ENCODE data around the gene PTPN1. TPM values are rescaled to one million over a fixed set of nuclear protein-coding genes. Genes with fewer than 3 reads are reported as not detected.

PTPN1 gene
- total and polyA plus RNA-seq, 3 donors from 2014 or later, result 42.0 to 44.3 (median 44.0) TPM

DNA sequence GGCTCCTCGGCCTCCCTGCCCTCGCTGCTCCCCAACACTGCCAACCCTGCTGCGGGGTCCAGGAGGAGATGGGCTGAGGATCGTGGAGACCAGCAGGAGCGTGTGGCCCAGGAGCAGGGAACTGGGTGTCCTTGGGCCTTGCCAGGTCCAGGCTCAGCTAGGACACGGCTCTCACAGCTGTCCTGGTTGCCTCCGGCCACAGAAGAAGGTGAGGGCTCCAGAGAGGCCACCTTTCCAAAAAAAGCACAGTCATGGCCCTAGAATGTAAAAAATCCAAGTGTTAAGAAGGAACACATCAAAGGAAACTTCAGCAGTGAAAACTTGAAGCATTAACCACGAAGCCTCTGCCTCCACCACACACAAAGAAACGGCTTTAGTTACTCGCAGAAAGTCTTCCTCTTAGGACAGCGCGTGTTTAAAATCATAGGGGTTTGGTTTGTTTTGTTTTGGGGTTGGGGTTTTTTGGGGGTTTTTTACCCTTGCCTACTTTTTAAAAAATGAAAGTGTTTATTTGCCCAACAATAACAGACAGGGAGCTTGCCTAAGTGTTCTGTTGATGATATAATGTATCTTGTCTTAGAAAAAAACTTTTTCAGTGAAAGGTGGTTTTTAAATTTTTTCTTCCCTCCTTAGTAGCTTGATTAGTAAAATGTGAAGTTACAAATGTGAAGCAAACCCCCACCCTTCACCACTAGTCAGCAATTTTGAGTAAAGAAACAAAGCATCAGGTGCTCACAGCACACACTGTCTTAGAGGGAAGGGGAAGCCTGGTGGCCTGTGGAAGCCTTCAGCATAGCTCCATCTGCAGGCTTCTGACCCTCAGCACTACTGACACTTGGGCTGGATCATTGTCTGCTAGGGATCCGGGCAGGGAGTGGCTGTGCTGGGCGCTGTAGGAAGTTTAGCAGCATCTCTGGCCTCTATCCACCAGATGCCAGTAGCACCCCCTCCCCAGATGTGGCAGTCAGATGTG is 60.0 kb downstream of the PTPN1 start:
- no peaks in the 10 kb centered on the region for H3K27me3 ChIP-seq
- no peak for TF ChIP-seq POLR2A (IDR thresholded peaks at IDR 0.05)
- TF ChIP-seq, protein P1, sequence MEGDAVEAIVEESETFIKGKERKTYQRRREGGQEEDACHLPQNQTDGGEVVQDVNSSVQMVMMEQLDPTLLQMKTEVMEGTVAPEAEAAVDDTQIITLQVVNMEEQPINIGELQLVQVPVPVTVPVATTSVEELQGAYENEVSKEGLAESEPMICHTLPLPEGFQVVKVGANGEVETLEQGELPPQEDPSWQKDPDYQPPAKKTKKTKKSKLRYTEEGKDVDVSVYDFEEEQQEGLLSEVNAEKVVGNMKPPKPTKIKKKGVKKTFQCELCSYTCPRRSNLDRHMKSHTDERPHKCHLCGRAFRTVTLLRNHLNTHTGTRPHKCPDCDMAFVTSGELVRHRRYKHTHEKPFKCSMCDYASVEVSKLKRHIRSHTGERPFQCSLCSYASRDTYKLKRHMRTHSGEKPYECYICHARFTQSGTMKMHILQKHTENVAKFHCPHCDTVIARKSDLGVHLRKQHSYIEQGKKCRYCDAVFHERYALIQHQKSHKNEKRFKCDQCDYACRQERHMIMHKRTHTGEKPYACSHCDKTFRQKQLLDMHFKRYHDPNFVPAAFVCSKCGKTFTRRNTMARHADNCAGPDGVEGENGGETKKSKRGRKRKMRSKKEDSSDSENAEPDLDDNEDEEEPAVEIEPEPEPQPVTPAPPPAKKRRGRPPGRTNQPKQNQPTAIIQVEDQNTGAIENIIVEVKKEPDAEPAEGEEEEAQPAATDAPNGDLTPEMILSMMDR (IDR thresholded peaks at IDR 0.05), result peak in 2 of 3 experiments; percentile 15 to 43
- no peak overlapping the region for H3K4me3 ChIP-seq
- peak overlapping the region; percentile 10 to 62 for H3K27ac ChIP-seq
- 53 to 69% methylated on average over 13 to 14 of the region's 14 CpGs for WGBS, 2 donors
- no peaks in the 10 kb centered on the region for H3K9me3 ChIP-seq
- intact Hi-C loops (cut with DNase I; ENCODE audit: low total_unique reads), result loop anchor here (5.0 to 10.0 kb wide), 2 partner anchors 93 to 385 kb away; no protein-coding TSS in a partner anchor
- no peaks in the 10 kb centered on the region for H3K36me3 ChIP-seq (ENCODE audit: low read depth, missing control alignments)
- H3K4me1 ChIP-seq, result peaks cover 22% of the 10 kb centered on the region
- peak; percentile 65 for DNase-seq

DNA sequence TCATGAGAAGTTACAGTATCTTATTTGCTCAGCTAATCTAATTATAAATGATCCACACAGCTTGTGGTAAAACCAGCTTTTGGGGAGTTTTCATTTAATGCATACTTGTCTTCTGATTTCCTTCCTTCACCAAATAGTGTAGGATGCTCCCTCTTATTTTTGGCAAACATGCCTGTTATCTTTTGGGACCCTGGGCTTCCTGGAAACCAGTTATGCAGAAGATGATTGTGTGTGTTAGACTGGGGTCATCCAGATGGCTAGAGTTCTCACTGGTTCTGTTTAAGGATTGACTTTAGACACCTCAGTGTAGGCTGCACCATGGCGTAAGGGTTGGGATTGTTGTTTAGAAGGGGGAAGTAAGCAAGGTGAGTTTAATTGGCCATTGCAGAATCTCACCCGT is 61.3 kb downstream of the PTPN1 start:
- no peaks in the 10 kb centered on the region for H3K27me3 ChIP-seq
- no peak overlapping the region for H3K27ac ChIP-seq
- no peaks in the 10 kb centered on the region for H3K36me3 ChIP-seq (ENCODE audit: low read depth, missing control alignments)
- 94 to 96% methylated on average over 2 of the region's 2 CpGs for WGBS, 2 donors
- DNase-seq, result no peak
- no peak overlapping the region for H3K4me3 ChIP-seq
- H3K4me1 ChIP-seq, result peaks cover 22% of the 10 kb centered on the region
- no peaks in the 10 kb centered on the region for H3K9me3 ChIP-seq
- TF ChIP-seq, protein P1 (IDR thresholded peaks at IDR 0.05), result no peak
- TF ChIP-seq POLR2A (IDR thresholded peaks at IDR 0.05), result no peak
- intact Hi-C loops (cut with DNase I; ENCODE audit: low total_unique reads), result loop anchor here (5.0 to 10.0 kb wide), 2 partner anchors 94 to 387 kb away; no protein-coding TSS in a partner anchor

DNA sequence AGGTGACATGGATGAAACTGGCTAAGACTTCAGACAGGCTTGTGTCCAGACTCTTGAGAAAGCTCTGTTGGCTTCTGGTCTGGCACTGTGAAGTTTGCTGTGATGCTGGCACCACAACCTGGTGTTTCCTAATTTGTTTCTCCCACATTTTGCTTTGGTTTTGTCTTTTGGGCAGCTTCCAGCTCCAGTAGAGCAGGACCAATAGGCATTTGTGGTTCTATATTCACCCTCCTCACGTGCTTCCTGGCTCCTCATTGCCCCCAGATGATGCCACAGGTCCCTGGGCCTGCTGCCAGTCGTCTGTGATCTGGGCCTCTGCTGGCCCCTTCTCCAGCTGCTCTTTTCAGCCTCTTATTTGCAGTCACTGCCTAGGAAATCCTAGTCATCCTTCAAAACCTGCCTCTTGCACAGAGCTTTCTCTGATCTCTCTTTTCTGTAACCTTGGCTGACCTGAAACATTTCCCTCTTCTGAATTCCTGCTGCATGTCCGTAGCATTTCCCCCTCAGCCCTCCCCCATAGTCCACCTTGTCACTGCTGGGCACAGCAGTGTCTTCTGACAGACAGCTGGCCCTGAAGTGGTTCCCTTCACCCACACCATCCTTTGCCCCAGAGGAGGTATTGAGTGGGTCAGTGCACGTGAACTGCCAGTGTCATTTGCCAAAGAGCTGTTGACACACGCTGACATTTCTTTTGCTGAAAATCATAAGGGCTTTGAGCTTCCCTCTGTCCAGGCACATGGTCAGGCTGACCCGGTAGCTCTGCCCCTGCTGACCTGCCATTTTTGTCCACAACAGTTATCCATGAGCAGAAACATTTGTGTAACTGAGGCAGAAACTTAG is 63.0 kb downstream of the PTPN1 start:
- no peak for TF ChIP-seq POLR2A (IDR thresholded peaks at IDR 0.05)
- TF ChIP-seq, protein P1 (IDR thresholded peaks at IDR 0.05), result no peak
- Histone ChIP-seq H3K9me3 (no peaks in the 10 kb centered on the region), H3K36me3 (ENCODE audit: low read depth, missing control alignments) (no peaks in the 10 kb centered on the region), H3K27ac (peak overlapping the region in 1 of 2 donors; percentile 19), H3K4me1 (peaks cover 22% of the 10 kb centered on the region), H3K4me3 (no peak overlapping the region), H3K27me3 (no peaks in the 10 kb centered on the region)
- 50 to 57% methylated on average over 5 to 6 of the region's 6 CpGs for WGBS, 2 donors
- no peak for DNase-seq
- intact Hi-C loops (cut with DNase I; ENCODE audit: low total_unique reads), result loop anchor here (5.0 to 10.0 kb wide), 2 partner anchors 96 to 388 kb away; no protein-coding TSS in a partner anchor

DNA sequence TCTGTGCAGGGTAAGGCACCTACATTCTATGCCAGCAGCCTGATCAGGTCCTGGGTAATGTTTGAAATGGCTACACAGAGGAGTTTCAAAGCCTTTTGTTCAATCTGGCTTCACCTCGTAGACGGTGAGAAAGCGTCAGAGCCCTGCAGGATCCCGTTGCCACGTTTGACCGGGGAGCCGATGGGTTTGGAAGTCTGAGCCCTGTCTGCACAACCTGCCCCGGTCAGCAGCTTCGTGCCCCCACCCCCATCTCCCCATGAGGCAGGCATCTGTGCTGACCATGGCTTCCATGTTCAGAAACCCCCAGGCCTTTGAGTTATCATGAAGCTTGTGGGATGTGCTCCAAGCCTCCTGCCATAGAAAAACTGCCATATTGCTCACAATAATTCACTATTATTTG is 63.9 kb downstream of the PTPN1 start:
- Histone ChIP-seq H3K9me3 (no peaks in the 10 kb centered on the region), H3K27me3 (no peaks in the 10 kb centered on the region), H3K4me3 (no peak overlapping the region), H3K27ac (no peak overlapping the region), H3K4me1 (peaks cover 22% of the 10 kb centered on the region), H3K36me3 (ENCODE audit: low read depth, missing control alignments) (no peaks in the 10 kb centered on the region)
- TF ChIP-seq, protein P1 (IDR thresholded peaks at IDR 0.05), result no peak
- TF ChIP-seq POLR2A (IDR thresholded peaks at IDR 0.05), result no peak
- no peak for DNase-seq
- intact Hi-C loops (cut with DNase I; ENCODE audit: low total_unique reads), result loop anchor here (5.0 to 10.0 kb wide), 2 partner anchors 97 to 389 kb away; no protein-coding TSS in a partner anchor
- WGBS, 2 donors, result 80 to 83% methylated on average over 9 of the region's 9 CpGs
